ENCODE measurements around the gene CSF1. TPM values are rescaled to one million over a fixed set of nuclear protein-coding genes. Genes with fewer than 3 reads are reported as not detected.
A peak's percentile ranks its signal among the peaks of the same experiment; 100 is the strongest.

The CSF1 gene
- total RNA-seq, 1 donor: 64.8 TPM

GRCh38 chr1:109977657-109978378, 67.2 kb downstream of the CSF1 start:
- DNase-seq (ENCODE audit: low read depth): peak; percentile 65
- TF ChIP-seq CTCF (IDR thresholded peaks at IDR 0.05; ENCODE audit: insufficient read depth, low read depth, low read length): no peak

GRCh38 chr1:109978761-109979488, 68.3 kb downstream of the CSF1 start:
- no peak overlapping the region for H3K4me3 ChIP-seq (ENCODE audit: low read depth, low read length)
- peak; percentile 61 for DNase-seq (ENCODE audit: low read depth)
- no peak for TF ChIP-seq CTCF (IDR thresholded peaks at IDR 0.05; ENCODE audit: insufficient read depth, low read depth, low read length)

More at GRCh38 chr1:109977657-109978378, 67.2 kb downstream of the CSF1 start:
- H3K4me3 ChIP-seq (ENCODE audit: low read depth, low read length): no peak overlapping the region

GRCh38 chr1:109979489-109980091, 68.9 kb downstream of the CSF1 start:
- TF ChIP-seq CTCF (IDR thresholded peaks at IDR 0.05; ENCODE audit: insufficient read depth, low read depth, low read length): no peak
- H3K4me3 ChIP-seq (ENCODE audit: low read depth, low read length): no peak overlapping the region
- DNase-seq (ENCODE audit: low read depth): peak; percentile 90

Other genes starting within 250 kb of the CSF1 start
- gene GSTM2, start 242.8 kb upstream of the CSF1 start, total RNA-seq: 16.8 and 19.0 TPM in 2 replicates
- gene GSTM1, start 223.0 kb upstream of the CSF1 start, total RNA-seq: 0.86 TPM in 1 of 2 replicates, not detected in the other
- 5.8 and 9.1 TPM in 2 replicates for gene GSTM5, start 198.6 kb upstream of the CSF1 start, total RNA-seq
- gene GSTM3, start 169.8 kb upstream of the CSF1 start, total RNA-seq: 84.7 and 104 TPM in 2 replicates
- gene EPS8L3, start 146.9 kb upstream of the CSF1 start, total RNA-seq: not detected in 2 replicates
- gene AHCYL1, start 73.9 kb downstream of the CSF1 start, total RNA-seq: 49.0 and 66.9 TPM in 2 replicates
- 48.3 and 52.2 TPM in 2 replicates for gene STRIP1, start 123.8 kb downstream of the CSF1 start, total RNA-seq
- not detected in 2 replicates for gene ALX3, start 159.8 kb downstream of the CSF1 start, total RNA-seq
- under 0.01 TPM in 1 of 2 replicates, not detected in the other for gene UBL4B, start 201.6 kb downstream of the CSF1 start, total RNA-seq
- under 0.01 TPM in 2 replicates for gene SLC6A17, start 239.6 kb downstream of the CSF1 start, total RNA-seq

Data from fibroblast of villous mesenchyme (primary cell).